GM12878 (cell line): ENCODE data around the gene WFDC11. TPM values are rescaled to one million over a fixed set of nuclear protein-coding genes. Genes with fewer than 3 reads are reported as not detected.
"Not testable (repeated sequence)": the region's sequence is repeated elsewhere in the genome, so short reads cannot be mapped to it uniquely, and the experiment has no call there.

Source experiments
- ATAC-seq: fragments of 200-7000 bp; cut with Tn5 transposase; 3 replicates; pipeline ENCODE4 v1.9.1; 2020; ENCODE audit warnings: mild to moderate bottlenecking, moderate library complexity
- BruUV-seq: library from RNA; stranded (reverse); fragments of 400-500 nt; replicated peaks from 2 replicates; lab custom pipeline; 2021; lab: Mats Ljungman, UMichigan
- CTCF ChIA-PET: fragments of 300-600 bp; sonication (Branson Sonifier 250); formaldehyde crosslinking; extraction: SDS; loops from one replicate; lab custom pipeline; 2021; ENCODE audit warnings: inconsistent platforms; lab: Yijun Ruan, JAX
- POLR2A ChIA-PET: fragments of 350-600 bp; formaldehyde crosslinking; extraction: SDS; loops from one replicate; lab custom pipeline; 2021; ENCODE audit warnings: inconsistent platforms; lab: Charles Lee
- RAD21 ChIA-PET: fragments of 300-600 bp; sonication (Branson Sonifier 250); formaldehyde crosslinking; loops from one replicate; lab custom pipeline; 2023; ENCODE audit warnings: antibody characterized with exemption; ENCODE audit not compliant: unreplicated experiment; lab: Charles Lee
- SMC1A ChIA-PET: fragments of 300-600 bp; sonication (Branson Sonifier 250); formaldehyde crosslinking; loops from one replicate; lab custom pipeline; 2023; ENCODE audit not compliant: unreplicated experiment, uncharacterized antibody; lab: Charles Lee
- DNase-seq: peaks from one replicate; pipeline ENCODE4 v3.0.0-alpha.2; 2011; ENCODE audit warnings: low read depth, low spot score
- FAIRE-seq: peaks from 3 replicates; lab custom pipeline; 2011; peaks lifted over from hg19 to GRCh38; lab: Jason Lieb, UNC
- H2AFZ ChIP-seq: 2 replicates; pipeline ENCODE4 v1.6.0; 2011; ENCODE audit warnings: low read depth, low read length, control low read depth; ENCODE audit not compliant: control insufficient read depth
- H3K27ac ChIP-seq: 2 replicates; pipeline ENCODE4 v1.5.1; 2011; ENCODE audit warnings: control low read depth; ENCODE audit not compliant: control insufficient read depth, insufficient read depth
- H3K27me3 ChIP-seq, 2 experiments: replicated peaks in 1 of 2; 2 replicates each; pipeline versions ENCODE4 v1.6.0 to v1.6.1; 2011; ENCODE audit warnings: low read length in 1 of 2; ENCODE audit not compliant: control insufficient read depth in 2 of 2, insufficient read depth in 2 of 2
- H3K36me3 ChIP-seq, 2 experiments: 2 replicates each; pipeline ENCODE4 v1.5.1; 2011; ENCODE audit warnings: low read length in 1 of 2; ENCODE audit not compliant: control insufficient read depth in 2 of 2, insufficient read depth in 2 of 2
- H3K4me1 ChIP-seq: 2 replicates; pipeline ENCODE4 v1.6.1; 2011; ENCODE audit warnings: mild to moderate bottlenecking, low read length, moderate library complexity, mixed read lengths; ENCODE audit not compliant: control insufficient read depth, insufficient read depth
- H3K4me2 ChIP-seq: 2 replicates; pipeline ENCODE4 v1.6.0; 2011; ENCODE audit warnings: control low read depth; ENCODE audit not compliant: control insufficient read depth, insufficient read depth
- H3K4me3 ChIP-seq: fragments of 200-600 bp; sonication (generic); 2 replicates; pipeline ENCODE4 v1.5.1; 2016
- H3K79me2 ChIP-seq: 2 replicates; pipeline ENCODE4 v1.6.0; 2011; ENCODE audit warnings: low read length; ENCODE audit not compliant: control insufficient read depth, insufficient read depth
- H3K9ac ChIP-seq: 2 replicates; pipeline ENCODE4 v1.8.0; 2011; ENCODE audit warnings: low read length, control low read depth, mixed read lengths; ENCODE audit not compliant: control insufficient read depth, insufficient read depth
- H3K9me3 ChIP-seq: replicated peaks from 3 replicates; pipeline ENCODE4 v1.5.1; 2011; ENCODE audit warnings: mild to moderate bottlenecking, low read length; ENCODE audit not compliant: control insufficient read depth, insufficient read depth
- H4K20me1 ChIP-seq: 2 replicates; pipeline ENCODE4 v1.6.0; 2011; ENCODE audit not compliant: control insufficient read depth, insufficient read depth
- DPF2 ChIP-seq: fragments of 450-650 bp; IDR thresholded peaks from 2 replicates; pipeline ENCODE4 v1.6.1; 2017; ENCODE audit warnings: mild to moderate bottlenecking
- GATAD2B ChIP-seq: fragments of 450-650 bp; conservative IDR thresholded peaks from 2 replicates; pipeline ENCODE4 v1.6.1; 2017; ENCODE audit warnings: low read depth, mild to moderate bottlenecking, moderate library complexity
- HCFC1 ChIP-seq: fragments of 150-350 bp; IDR thresholded peaks from 2 replicates; pipeline ENCODE4 v1.6.1; 2014; ENCODE audit warnings: low read length
- PML ChIP-seq: IDR thresholded peaks from 2 replicates; pipeline ENCODE4 v1.6.1; 2012; ENCODE audit warnings: low read length, inconsistent platforms
- RCOR1 ChIP-seq: conservative IDR thresholded peaks from 2 replicates; pipeline ENCODE4 v1.6.1; 2012; ENCODE audit warnings: low read depth, low read length, improper control_type of control experiment
- ZZZ3 ChIP-seq: IDR thresholded peaks from 2 replicates; pipeline ENCODE4 v1.6.1; 2011; ENCODE audit warnings: low read depth; ENCODE audit not compliant: control insufficient read depth, insufficient read length
- WGBS: methylation state at CpG from one replicate; pipeline ENCODE4 v1.1.6; 2016; ENCODE audit warnings: low lambda C conversion rate; ENCODE audit not compliant: insufficient replicate concordance, insufficient coverage; ENCODE audit errors: missing lambda C conversion rate; 5-methylcytosine and 5-hydroxymethylcytosine counted together
- in situ Hi-C: fragments of 300-500 bp; cut with MboI; formaldehyde crosslinking; loops from 9 replicates; pipeline ENCODE4 v1.14.3; 2018; ENCODE audit warnings: mixed read lengths
- intact Hi-C: fragments of 100-400 bp; cut with micrococcal nuclease; formaldehyde crosslinking; loops from one replicate; pipeline ENCODE4 v1.14.2; 2022; ENCODE audit not compliant: unreplicated experiment
- polyA plus RNA-seq, 11 experiments: library from polyadenylated mRNA; depleted of rRNA in 4 of 11; unstranded in 6 of 11; stranded (reverse) in 5 of 11; fragments of >200 nt; fragmentation: Nextera tagmentation in 4 of 11; fragmentation: Illumina TruSeq in 1 of 11; extraction: Ambion mirVana in 4 of 11; extraction: Trizol in 1 of 11; gene quantifications; 1 replicate in 1 of 11; 2 replicates in 10 of 11; pipeline versions ENCODE4 v1.2.1 to v1.2.3, GENCODE V29; 2011 to 2016; ENCODE audit warnings: inconsistent platforms in 2 of 11, missing spikeins in 2 of 11, low read depth in 1 of 11
- total RNA-seq, 4 experiments: library from RNA; depleted of rRNA in 3 of 4; stranded (reverse); fragments of >200 nt in 3 of 4; fragmentation: Illumina TruSeq in 1 of 4; extraction: Trizol in 1 of 4; gene quantifications; 2 replicates each; pipeline versions ENCODE4 v1.2.1 to v1.2.3, GENCODE V29; 2013 to 2021
- TF ChIP-seq, protein P1 (sequence below): fragments of 450-650 bp; formaldehyde crosslinking; IDR thresholded peaks from 2 replicates; pipeline ENCODE4 v1.5.0; 2022; ENCODE audit warnings: mild to moderate bottlenecking, missing genetic modification characterization
- TF ChIP-seq, protein P2 (sequence below): fragments of 150-350 bp; IDR thresholded peaks from 2 replicates; pipeline ENCODE4 v1.6.1; 2016; ENCODE audit warnings: low read depth, low read length

WFDC11 gene
- total and polyA plus RNA-seq, 10 of the 15 experiments (the other 5 are each of a cell fraction or from before 2014, with no cell fraction given), result not detected

DNA sequence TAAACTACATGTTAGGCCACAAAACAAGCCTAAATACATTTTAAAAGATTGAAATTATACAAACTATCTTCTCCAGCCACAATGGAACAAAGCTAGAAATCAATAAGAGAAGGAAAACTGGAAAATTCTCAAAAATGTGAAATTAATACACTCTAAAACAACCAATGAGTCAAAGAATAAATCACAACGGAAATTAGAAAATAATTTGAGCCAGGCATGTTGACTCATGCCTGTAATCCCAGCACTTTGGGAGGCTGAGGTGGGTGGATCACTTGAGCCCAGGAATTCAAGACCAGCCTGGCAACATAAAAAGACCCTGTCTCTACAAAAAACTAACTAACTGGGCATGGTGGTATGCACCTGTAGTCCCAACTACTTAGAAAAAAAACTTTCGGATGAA lies 25.5 kb upstream of the WFDC11 start (continued):
- TF ChIP-seq PML, result no peak

DNA sequence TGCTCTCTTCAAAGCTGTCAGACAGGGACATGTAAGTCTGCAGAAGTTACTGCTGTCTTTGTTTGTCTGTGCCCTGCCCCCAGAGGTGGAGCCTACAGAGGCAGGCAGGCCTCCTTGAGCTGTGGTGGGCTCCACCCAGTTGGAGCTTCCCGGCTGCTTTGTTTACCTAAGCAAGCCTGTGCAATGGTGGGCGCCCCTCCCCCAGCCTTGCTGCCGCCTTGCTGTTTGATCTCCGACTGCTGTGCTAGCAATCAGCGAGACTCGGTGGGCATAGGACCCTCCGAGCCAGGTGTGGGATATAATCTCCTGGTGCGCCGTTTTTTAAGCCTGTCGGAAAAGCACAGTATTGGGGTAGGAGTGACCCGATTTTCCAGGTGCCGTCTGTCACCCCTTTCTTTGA lies 23.3 kb upstream of the WFDC11 start:
- DNase-seq, in situ Hi-C loops, FAIRE-seq, H2AFZ ChIP-seq, H3K4me2 ChIP-seq, H3K4me3 ChIP-seq, H3K4me1 ChIP-seq, H3K79me2 ChIP-seq, BruUV-seq, RAD21 ChIA-PET, intact Hi-C loops, POLR2A ChIA-PET, H3K27me3 ChIP-seq, SMC1A ChIA-PET, H3K36me3 ChIP-seq, ATAC-seq, H3K9me3 ChIP-seq, H3K9ac ChIP-seq, CTCF ChIA-PET, H4K20me1 ChIP-seq, H3K27ac ChIP-seq: not testable (repeated sequence)
- 55% methylated on average over 12 of the region's 12 CpGs for WGBS

DNA sequence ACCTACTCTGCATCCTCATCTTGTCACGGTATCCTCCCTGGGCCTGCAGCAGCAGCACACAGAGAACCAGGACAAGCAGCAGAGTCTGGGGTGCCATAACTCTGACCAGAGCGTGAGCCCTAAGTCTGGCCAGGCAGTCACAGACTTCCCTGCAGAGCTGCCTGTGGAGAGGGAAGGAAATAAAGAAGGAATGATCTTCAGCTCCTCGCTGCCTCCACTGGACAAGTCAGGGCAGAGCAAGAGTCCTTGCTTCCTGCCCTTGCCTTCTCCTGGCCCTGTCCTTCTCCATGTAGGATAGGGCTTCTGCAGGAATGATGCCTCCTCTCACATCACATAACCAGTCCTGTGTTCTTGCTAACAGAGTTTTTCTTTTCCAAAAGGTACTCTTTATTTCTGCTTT lies 15.9 kb upstream of the WFDC11 start:
- intact Hi-C loops, result no loop called here
- Histone ChIP-seq H3K36me3 (no peaks in the 10 kb centered on the region), H3K27ac (no peak overlapping the region), H3K27me3 (no peaks in the 10 kb centered on the region), H3K4me2 (no peak overlapping the region), H3K4me1 (no peaks in the 10 kb centered on the region), H3K4me3 (no peak overlapping the region), H3K9me3 (no peaks in the 10 kb centered on the region; the same call in 2 of the 3 replicates), H4K20me1 (no peaks in the 10 kb centered on the region), H3K9ac (no peak overlapping the region), H2AFZ (no peak overlapping the region), H3K79me2 (no peaks in the 10 kb centered on the region)
- ATAC-seq, result no peak
- RAD21 ChIA-PET, result no interaction called here
- POLR2A ChIA-PET, result no interaction called here
- no peak for DNase-seq
- in situ Hi-C loops, result no loop called here
- 17% methylated on average over 3 of the region's 3 CpGs for WGBS
- CTCF ChIA-PET, result interaction anchor here (0.7 kb wide), 1 partner anchor 84 kb away, joined by 3 read pairs; no protein-coding TSS in a partner anchor
- no TSS peak for BruUV-seq
- SMC1A ChIA-PET, result no interaction called here
- no peak for FAIRE-seq
- no peak for TF ChIP-seq RCOR1
- no peak for TF ChIP-seq ZZZ3
- TF ChIP-seq HCFC1, result no peak
- TF ChIP-seq, protein P1, sequence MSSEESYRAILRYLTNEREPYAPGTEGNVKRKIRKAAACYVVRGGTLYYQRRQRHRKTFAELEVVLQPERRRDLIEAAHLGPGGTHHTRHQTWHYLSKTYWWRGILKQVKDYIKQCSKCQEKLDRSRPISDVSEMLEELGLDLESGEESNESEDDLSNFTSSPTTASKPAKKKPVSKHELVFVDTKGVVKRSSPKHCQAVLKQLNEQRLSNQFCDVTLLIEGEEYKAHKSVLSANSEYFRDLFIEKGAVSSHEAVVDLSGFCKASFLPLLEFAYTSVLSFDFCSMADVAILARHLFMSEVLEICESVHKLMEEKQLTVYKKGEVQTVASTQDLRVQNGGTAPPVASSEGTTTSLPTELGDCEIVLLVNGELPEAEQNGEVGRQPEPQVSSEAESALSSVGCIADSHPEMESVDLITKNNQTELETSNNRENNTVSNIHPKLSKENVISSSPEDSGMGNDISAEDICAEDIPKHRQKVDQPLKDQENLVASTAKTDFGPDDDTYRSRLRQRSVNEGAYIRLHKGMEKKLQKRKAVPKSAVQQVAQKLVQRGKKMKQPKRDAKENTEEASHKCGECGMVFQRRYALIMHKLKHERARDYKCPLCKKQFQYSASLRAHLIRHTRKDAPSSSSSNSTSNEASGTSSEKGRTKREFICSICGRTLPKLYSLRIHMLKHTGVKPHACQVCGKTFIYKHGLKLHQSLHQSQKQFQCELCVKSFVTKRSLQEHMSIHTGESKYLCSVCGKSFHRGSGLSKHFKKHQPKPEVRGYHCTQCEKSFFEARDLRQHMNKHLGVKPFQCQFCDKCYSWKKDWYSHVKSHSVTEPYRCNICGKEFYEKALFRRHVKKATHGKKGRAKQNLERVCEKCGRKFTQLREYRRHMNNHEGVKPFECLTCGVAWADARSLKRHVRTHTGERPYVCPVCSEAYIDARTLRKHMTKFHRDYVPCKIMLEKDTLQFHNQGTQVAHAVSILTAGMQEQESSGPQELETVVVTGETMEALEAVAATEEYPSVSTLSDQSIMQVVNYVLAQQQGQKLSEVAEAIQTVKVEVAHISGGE (CRISPR knock-in tag), result no peak
- TF ChIP-seq, protein P2, sequence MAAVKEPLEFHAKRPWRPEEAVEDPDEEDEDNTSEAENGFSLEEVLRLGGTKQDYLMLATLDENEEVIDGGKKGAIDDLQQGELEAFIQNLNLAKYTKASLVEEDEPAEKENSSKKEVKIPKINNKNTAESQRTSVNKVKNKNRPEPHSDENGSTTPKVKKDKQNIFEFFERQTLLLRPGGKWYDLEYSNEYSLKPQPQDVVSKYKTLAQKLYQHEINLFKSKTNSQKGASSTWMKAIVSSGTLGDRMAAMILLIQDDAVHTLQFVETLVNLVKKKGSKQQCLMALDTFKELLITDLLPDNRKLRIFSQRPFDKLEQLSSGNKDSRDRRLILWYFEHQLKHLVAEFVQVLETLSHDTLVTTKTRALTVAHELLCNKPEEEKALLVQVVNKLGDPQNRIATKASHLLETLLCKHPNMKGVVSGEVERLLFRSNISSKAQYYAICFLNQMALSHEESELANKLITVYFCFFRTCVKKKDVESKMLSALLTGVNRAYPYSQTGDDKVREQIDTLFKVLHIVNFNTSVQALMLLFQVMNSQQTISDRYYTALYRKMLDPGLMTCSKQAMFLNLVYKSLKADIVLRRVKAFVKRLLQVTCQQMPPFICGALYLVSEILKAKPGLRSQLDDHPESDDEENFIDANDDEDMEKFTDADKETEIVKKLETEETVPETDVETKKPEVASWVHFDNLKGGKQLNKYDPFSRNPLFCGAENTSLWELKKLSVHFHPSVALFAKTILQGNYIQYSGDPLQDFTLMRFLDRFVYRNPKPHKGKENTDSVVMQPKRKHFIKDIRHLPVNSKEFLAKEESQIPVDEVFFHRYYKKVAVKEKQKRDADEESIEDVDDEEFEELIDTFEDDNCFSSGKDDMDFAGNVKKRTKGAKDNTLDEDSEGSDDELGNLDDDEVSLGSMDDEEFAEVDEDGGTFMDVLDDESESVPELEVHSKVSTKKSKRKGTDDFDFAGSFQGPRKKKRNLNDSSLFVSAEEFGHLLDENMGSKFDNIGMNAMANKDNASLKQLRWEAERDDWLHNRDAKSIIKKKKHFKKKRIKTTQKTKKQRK, result no peak
- TF ChIP-seq DPF2, result no peak
- no peak for TF ChIP-seq GATAD2B
